OCI-LY1 (cell line): ENCODE measurements around the gene RSF1.

Experiments
- CTCF ChIP-seq: fragments of 200-600 bp; sonication (generic), shearing (Covaris generic); IDR thresholded peaks from 2 replicates; pipeline ENCODE4 v1.5.1; 2017; ENCODE audit warnings: mild to moderate bottlenecking, antibody characterized with exemption, low read length, moderate library complexity, mixed read lengths
- EZH2 ChIP-seq: fragments of 200-600 bp; sonication (generic), shearing (Covaris generic); IDR thresholded peaks from 2 replicates; pipeline ENCODE4 v1.8.0; 2017; ENCODE audit warnings: borderline replicate concordance, mixed run types, mild to moderate bottlenecking, antibody characterized with exemption, low read length, moderate library complexity, mixed read lengths

- TF ChIP-seq CTCF, result no peak
- no peak for TF ChIP-seq EZH2
Observed at GRCh38 chr11:77806415-77806814, 14.1 kb downstream of the RSF1 start.
